Measurements from ENCODE around the gene AGTRAP. TPM values are rescaled to one million over a fixed set of nuclear protein-coding genes. Genes with fewer than 3 reads are reported as not detected.
A peak's percentile ranks its signal among the peaks of the same experiment; 100 is the strongest.

The AGTRAP gene
- total RNA-seq, 2 donors from 2014 or later: 44.1 to 44.2 TPM

GRCh38 chr1:11789126-11790067 is 53.5 kb downstream of the AGTRAP start:
- no peaks in the 10 kb centered on the region for H3K9me3 ChIP-seq
- no peak for DNase-seq (ENCODE audit: low spot score)
- H3K36me3 ChIP-seq: peaks cover 12% of the 10 kb centered on the region
- no peaks in the 10 kb centered on the region for H3K27me3 ChIP-seq (replicated peaks; ENCODE audit: insufficient read depth)
- no peak for ATAC-seq (ENCODE audit: insufficient number of reproducible peaks, low FRiP score, low read depth)
- peak overlapping the region; percentile 85 for H3K27ac ChIP-seq
- no peak overlapping the region for H3K4me3 ChIP-seq
- H3K4me1 ChIP-seq (ENCODE audit: control insufficient read depth in 1 of 2, low read depth in 2 of 2): peaks cover 47 to 68% of the 10 kb centered on the region in 2 donors
- no peak for TF ChIP-seq CTCF (IDR thresholded peaks at IDR 0.05)

- DNase-seq (ENCODE audit: low spot score) (no peak), ATAC-seq (ENCODE audit: insufficient number of reproducible peaks, low FRiP score, low read depth) (no peak)
- peaks cover 21% of the 10 kb centered on the region for H3K36me3 ChIP-seq
- TF ChIP-seq CTCF (IDR thresholded peaks at IDR 0.05): no peak
- peaks cover 46 to 60% of the 10 kb centered on the region in 2 donors for H3K4me1 ChIP-seq (ENCODE audit: control insufficient read depth in 1 of 2, low read depth in 2 of 2)
- H3K9me3 ChIP-seq: no peaks in the 10 kb centered on the region
- peak overlapping the region; percentile 18 for H3K4me3 ChIP-seq
- no peaks in the 10 kb centered on the region for H3K27me3 ChIP-seq (replicated peaks; ENCODE audit: insufficient read depth)
- H3K27ac ChIP-seq: peak overlapping the region; percentile 85
Measured at GRCh38 chr1:11790101-11790879, 54.4 kb downstream of the AGTRAP start.

GRCh38 chr1:11790880-11791715 is 55.2 kb downstream of the AGTRAP start:
- Histone ChIP-seq H3K9me3 (no peaks in the 10 kb centered on the region), H3K36me3 (peaks cover 29% of the 10 kb centered on the region), H3K27ac (peak overlapping the region; percentile 85 to 86), H3K27me3 (replicated peaks; ENCODE audit: insufficient read depth) (no peaks in the 10 kb centered on the region), H3K4me1 (ENCODE audit: control insufficient read depth in 1 of 2, low read depth in 2 of 2) (peaks cover 42 to 61% of the 10 kb centered on the region in 2 donors), H3K4me3 (peak overlapping the region; percentile 25)
- DNase-seq (ENCODE audit: low spot score) (peak; percentile 93), ATAC-seq (ENCODE audit: insufficient number of reproducible peaks, low FRiP score, low read depth) (peak; percentile 73)
- TF ChIP-seq CTCF (IDR thresholded peaks at IDR 0.05): no peak

GRCh38 chr1:11792106-11792505 is 56.2 kb downstream of the AGTRAP start:
- no peak overlapping the region for H3K4me3 ChIP-seq
- TF ChIP-seq CTCF (IDR thresholded peaks at IDR 0.05): no peak
- peaks cover 43 to 64% of the 10 kb centered on the region in 2 donors for H3K4me1 ChIP-seq (ENCODE audit: control insufficient read depth in 1 of 2, low read depth in 2 of 2)
- H3K9me3 ChIP-seq: no peaks in the 10 kb centered on the region
- DNase-seq (ENCODE audit: low spot score) (no peak), ATAC-seq (ENCODE audit: insufficient number of reproducible peaks, low FRiP score, low read depth) (no peak)
- H3K36me3 ChIP-seq: peaks cover 31% of the 10 kb centered on the region
- H3K27ac ChIP-seq: peak overlapping the region; percentile 85 to 86
- no peaks in the 10 kb centered on the region for H3K27me3 ChIP-seq (replicated peaks; ENCODE audit: insufficient read depth)
